AG08395 (cell line): ENCODE results near the gene ADAM10.

ENCODE experiments used
- DNase-seq: peaks from one replicate; pipeline ENCODE4 v3.0.0; 2012; ENCODE audit warnings: mixed read lengths, low spot score

ADAM10 gene

DNA sequence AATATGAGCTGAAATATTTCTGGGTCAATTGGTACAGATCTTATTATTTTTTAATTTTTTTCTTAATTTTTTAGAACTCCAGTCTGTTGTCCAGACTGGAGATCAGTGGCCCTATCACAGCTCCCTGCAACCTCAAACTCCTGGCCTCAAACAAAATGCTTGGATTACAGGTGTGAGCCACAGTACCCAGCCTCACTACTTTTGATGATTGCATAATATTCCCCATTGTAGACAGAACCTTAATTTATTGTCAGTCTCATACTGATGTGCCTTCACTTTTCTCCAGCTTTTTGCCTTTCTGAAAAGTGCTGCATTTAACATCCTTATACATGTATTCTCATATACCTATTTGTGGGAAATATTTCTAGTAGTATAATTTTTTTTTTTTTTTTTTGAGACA, 172.8 kb downstream of the ADAM10 start:
- DNase-seq, result no peak

DNA sequence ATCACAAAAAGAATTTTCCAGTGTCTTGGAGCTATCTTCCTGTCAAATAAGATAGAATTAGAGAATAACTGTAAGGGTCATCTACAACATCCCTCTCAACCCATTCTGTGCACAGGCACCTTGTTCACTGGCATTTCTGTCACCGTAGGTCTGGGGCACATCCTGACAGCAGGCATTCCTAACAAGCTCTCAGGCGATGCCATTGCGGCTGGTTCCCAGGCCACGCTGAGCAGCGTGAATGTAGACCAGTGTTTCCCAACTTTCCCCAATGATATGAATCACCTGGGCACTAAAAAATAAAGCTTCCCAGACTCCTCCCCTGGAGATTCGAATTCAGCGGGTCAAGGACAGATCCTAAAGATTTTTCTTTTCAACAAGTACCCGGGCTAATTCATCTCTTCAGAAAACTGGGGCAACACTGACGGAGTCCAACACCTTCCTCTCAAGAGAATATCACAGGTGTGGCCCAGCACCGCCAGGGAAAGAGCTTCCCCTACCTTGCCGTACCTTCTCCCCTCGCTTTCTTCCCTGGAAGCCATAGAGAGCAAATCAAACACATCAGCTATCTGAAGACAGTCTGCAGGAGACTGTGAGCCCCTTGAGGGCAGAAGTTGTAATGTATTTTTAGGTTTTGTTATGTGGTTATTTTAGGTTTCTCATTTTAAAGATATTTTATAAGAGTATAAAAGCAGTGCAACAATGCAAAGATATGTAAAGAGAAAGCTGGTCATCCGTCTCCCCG, 174.3 kb downstream of the ADAM10 start:
- no peak for DNase-seq

- DNase-seq, result no peak
Observed at GRCh38 chr15:58574631-58575030, 174.9 kb downstream of the ADAM10 start.

DNA sequence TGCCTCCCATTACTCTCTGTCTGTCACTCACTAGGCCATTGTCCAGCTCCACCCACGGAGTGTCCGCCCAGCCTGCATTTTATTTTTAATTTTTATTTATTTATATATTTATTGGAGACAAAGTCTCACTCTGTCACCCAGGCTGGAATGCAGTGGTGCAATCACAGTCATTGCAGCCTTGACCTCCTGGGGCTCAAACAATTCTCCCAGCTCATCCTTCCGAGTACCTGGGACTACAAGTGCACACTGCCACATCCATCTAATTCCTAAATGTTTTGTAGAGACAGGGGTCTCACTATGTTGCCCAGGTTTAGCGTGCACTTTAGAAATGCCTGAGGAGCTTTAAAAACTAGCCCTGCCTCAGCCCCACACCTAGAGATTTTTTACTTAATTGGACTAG, 176.2 kb downstream of the ADAM10 start:
- no peak for DNase-seq

GRCh38 chr15:58572521-58572920, 177.0 kb downstream of the ADAM10 start:
- DNase-seq, result no peak

DNA sequence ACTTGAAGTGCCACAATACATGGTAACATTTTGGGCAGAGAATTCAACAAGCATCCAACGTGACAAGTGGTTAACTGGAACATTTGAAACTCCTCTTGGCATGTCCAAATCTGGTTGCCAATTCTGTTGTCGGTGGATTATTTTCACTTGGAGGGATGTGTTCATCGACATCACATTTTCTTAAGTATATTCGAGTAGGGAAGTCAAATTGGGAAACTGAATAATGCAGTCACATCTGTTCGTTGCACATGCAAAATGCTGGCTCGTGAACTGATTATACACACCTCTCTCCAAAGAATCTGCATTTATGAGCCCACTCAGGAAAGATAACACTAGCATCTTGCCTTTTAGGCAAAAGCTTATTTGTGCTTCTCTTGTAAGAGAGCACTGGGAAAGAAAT, 178.0 kb downstream of the ADAM10 start:
- no peak for DNase-seq

- no peak for DNase-seq
Observed at GRCh38 chr15:58569455-58569854, 180.1 kb downstream of the ADAM10 start.

DNA sequence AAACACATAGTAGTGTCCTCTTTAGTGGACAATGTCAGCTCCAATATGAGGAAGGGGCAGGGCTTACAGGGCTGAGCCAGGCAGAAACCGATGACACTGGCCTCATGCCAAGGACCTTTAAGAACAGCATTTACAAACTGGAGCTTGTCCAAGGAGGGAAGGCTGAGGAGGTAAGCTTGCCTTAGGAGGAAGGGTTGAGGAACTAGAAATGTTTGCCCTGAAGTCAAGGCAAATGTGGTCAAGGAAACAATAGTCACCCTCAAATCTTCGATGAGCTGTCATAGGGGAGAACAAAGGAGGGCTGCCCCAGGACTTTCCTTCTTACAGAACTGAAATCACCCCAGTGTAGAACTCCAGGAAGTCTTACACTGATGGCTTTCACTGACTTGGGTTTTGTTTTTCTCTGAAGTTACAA, 181.3 kb downstream of the ADAM10 start:
- no peak for DNase-seq

DNA sequence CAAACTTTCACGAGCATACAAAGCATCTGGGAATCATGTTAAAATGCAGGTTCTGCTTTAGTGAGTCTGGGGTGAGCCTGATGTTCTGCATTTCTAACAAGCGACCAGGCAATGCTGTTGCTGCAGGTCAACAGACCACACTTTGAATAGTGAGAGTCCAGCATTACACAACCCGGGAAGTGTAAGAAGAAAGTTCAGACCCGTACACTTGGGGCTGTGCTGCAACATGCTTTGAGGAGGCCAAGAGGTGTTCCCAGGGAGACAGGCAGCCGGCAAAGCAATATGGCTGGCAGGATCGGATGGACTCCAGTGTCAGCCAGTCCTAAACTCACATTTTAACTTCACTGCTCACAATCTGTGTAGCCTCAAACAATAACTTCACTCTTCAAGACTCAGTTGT, 183.5 kb downstream of the ADAM10 start:
- DNase-seq, result no peak

GRCh38 chr15:58565619-58566018, 183.9 kb downstream of the ADAM10 start:
- DNase-seq, result no peak

- no peak for DNase-seq
Observed at GRCh38 chr15:58564981-58565380, 184.5 kb downstream of the ADAM10 start.

- DNase-seq, result no peak
Observed at GRCh38 chr15:58562135-58562534, 187.4 kb downstream of the ADAM10 start.

DNA sequence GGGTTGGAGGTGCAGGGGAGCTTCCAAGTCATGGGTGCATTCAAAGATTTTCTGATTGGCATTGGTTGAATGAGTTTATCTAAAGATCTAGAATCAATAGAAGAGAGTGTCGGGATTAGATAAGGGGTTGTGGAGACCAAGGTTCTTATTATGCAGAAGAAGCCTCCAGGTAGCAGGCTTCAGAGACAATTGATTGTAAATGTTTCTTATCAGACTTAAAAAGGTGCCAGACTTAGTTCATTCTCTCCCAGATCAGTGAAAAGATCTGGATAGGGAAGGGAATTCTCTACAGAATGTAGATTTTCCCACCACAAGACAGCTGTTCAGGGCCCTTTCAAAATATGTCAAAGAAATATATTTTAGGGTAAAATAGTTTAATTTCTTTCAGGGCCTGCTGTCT, 188.2 kb downstream of the ADAM10 start:
- no peak for DNase-seq

- DNase-seq, result no peak
Observed at GRCh38 chr15:58559904-58560588, 189.5 kb downstream of the ADAM10 start.

DNA sequence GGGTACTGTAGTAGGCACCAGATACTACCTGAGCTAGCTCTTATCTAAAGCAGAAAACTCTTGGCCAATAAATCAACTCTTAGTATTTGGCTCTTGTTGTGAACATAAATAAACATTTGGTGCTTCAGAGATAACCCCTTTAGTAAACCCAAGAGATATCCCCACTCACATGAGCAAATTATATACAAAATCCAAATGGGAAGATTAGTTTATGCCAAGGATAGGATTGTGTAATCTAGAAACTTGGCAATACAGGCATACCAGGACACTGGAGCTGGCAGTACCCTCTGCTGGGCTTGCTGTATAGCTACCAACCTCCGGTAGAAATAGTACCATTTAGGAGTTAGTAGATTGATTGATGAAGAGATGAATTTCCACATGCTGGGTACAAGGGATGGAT, 190.7 kb downstream of the ADAM10 start:
- DNase-seq, result no peak

DNA sequence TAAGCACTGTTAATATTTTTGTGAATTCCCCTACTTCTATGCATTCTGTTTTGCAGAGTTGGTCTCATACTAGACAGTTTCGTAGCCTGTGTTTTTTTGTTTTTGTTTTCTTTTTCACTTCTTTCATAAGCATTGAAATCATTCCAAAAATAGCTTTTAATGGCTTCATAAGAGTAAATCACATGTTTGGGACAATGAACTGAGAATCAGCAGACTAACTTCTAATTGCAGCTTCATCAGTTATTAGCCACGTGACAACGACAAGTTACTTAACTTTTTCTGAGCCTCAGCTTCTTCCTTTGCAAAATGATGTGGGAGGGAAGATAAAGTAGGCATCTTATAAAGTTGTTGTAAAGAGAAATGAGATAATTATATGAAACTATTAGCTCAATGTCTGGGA, 193.0 kb downstream of the ADAM10 start:
- DNase-seq, result no peak

- DNase-seq, result no peak
Observed at GRCh38 chr15:58556028-58556361, 193.5 kb downstream of the ADAM10 start.

GRCh38 chr15:58555162-58556027, 194.1 kb downstream of the ADAM10 start:
- no peak for DNase-seq

GRCh38 chr15:58554758-58555157, 194.7 kb downstream of the ADAM10 start:
- DNase-seq, result no peak

- no peak for DNase-seq
Observed at GRCh38 chr15:58553365-58553918, 196.1 kb downstream of the ADAM10 start.

GRCh38 chr15:58552505-58553364, 196.8 kb downstream of the ADAM10 start:
- no peak for DNase-seq
